Measurements from ENCODE around the gene DUOXA1. TPM values are rescaled to one million over a fixed set of nuclear protein-coding genes. Genes with fewer than 3 reads are reported as not detected.

The DUOXA1 gene
- polyA plus RNA-seq, 2 of the 4 experiments (the other 2 are of a cell fraction) = 0.18 to 0.23 TPM

GRCh38 chr15:45094358-45094730 lies 35.3 kb downstream of the DUOXA1 start:
- Histone ChIP-seq H3K4me2 (no peak overlapping the region), H3K4me3 (no peak overlapping the region), H3K4me1 (peaks cover 4% of the 10 kb centered on the region; the same call in 1 of the 3 replicates), H3K9me3 (no peaks in the 10 kb centered on the region), H3K27ac (no peak overlapping the region)
- TF ChIP-seq SREBF2 (IDR thresholded peaks at IDR 0.05) (no peak), ELK1 (IDR thresholded peaks at IDR 0.05; ENCODE audit: low read depth, low read length) (no peak), PHF8 (IDR thresholded peaks at IDR 0.05; ENCODE audit: borderline replicate concordance, low read depth) (no peak), CBX2 (IDR thresholded peaks at IDR 0.05; ENCODE audit: borderline replicate concordance, low read depth) (no peak), ATOH8 (CRISPR knock-in tag; IDR thresholded peaks at IDR 0.05; ENCODE audit: low read depth) (no peak), TP53 (CRISPR knock-in tag; IDR thresholded peaks at IDR 0.05) (no peak), NFE2L2 (conservative IDR thresholded peaks at IDR 0.05; ENCODE audit: low read length) (no peak), CEBPB (IDR thresholded peaks at IDR 0.05) (no peak), ZC3H11A (IDR thresholded peaks at IDR 0.05) (no peak)
- no peak for FAIRE-seq
- ATAC-seq = no peak
- WGBS (ENCODE audit: missing lambda C conversion rate) = 53% methylated on average over 4 of the region's 9 CpGs
- POLR2A ChIA-PET = no interaction called here
- CTCF ChIA-PET = interaction anchor here (1.5 kb wide), 1 partner anchor 24 kb away, joined by 5 read pairs; no protein-coding TSS in a partner anchor
- no peak for DNase-seq (ENCODE audit: low read depth in 1 of 2, low spot score in 1 of 2)

GRCh38 chr15:45093622-45094357 lies 35.9 kb downstream of the DUOXA1 start:
- no peak for DNase-seq (ENCODE audit: low read depth in 1 of 2, low spot score in 1 of 2)
- H3K4me2 ChIP-seq = no peak overlapping the region
- FAIRE-seq = no peak
- TF ChIP-seq MAX (IDR thresholded peaks at IDR 0.05) (no peak), ZSCAN20 (CRISPR knock-in tag; IDR thresholded peaks at IDR 0.05) (no peak), MAZ (IDR thresholded peaks at IDR 0.05; ENCODE audit: borderline replicate concordance, low read depth, low read length) (no peak), HOXA7 (CRISPR knock-in tag; IDR thresholded peaks at IDR 0.05) (no peak), FOXS1 (CRISPR knock-in tag; IDR thresholded peaks at IDR 0.05) (no peak), EP300 (IDR thresholded peaks at IDR 0.05) (no peak), USF2 (IDR thresholded peaks at IDR 0.05) (no peak), SMC3 (IDR thresholded peaks at IDR 0.05) (no peak), HOXB5 (CRISPR knock-in tag; IDR thresholded peaks at IDR 0.05) (no peak), NPAS2 (CRISPR knock-in tag; IDR thresholded peaks at IDR 0.05; ENCODE audit: borderline replicate concordance) (no peak)
- no peak overlapping the region for H3K27ac ChIP-seq
- ATAC-seq = no peak
- H3K4me1 ChIP-seq = peaks cover 4% of the 10 kb centered on the region; the same call in 1 of the 3 replicates
- WGBS (ENCODE audit: missing lambda C conversion rate) = 61% methylated on average over 6 of the region's 11 CpGs
- H3K9me3 ChIP-seq = no peaks in the 10 kb centered on the region
- ChIA-PET POLR2A (no interaction called here), CTCF (interaction anchor here (1.5 kb wide), 1 partner anchor 24 kb away, joined by 5 read pairs; no protein-coding TSS in a partner anchor)
- no peak overlapping the region for H3K4me3 ChIP-seq

- peaks cover 4% of the 10 kb centered on the region; the same call in 1 of the 3 replicates for H3K4me1 ChIP-seq
- 53% methylated on average over 4 of the region's 4 CpGs for WGBS (ENCODE audit: missing lambda C conversion rate)
- FAIRE-seq = no peak
- TF ChIP-seq HOXA7 (CRISPR knock-in tag; IDR thresholded peaks at IDR 0.05) (no peak), MAFK (IDR thresholded peaks at IDR 0.05; ENCODE audit: partially characterized antibody) (no peak), E2F6 (IDR thresholded peaks at IDR 0.05; ENCODE audit: borderline replicate concordance, low read depth) (no peak), ELK1 (IDR thresholded peaks at IDR 0.05; ENCODE audit: low read depth, low read length) (no peak), NFE2L2 (conservative IDR thresholded peaks at IDR 0.05; ENCODE audit: low read length) (no peak), BCL3 (IDR thresholded peaks at IDR 0.05) (no peak), MAZ (IDR thresholded peaks at IDR 0.05; ENCODE audit: borderline replicate concordance, low read depth, low read length) (no peak), JUN (IDR thresholded peaks at IDR 0.05) (no peak), CBX8 (IDR thresholded peaks at IDR 0.05) (no peak), SMC3 (IDR thresholded peaks at IDR 0.05) (no peak), CHD2 (IDR thresholded peaks at IDR 0.05; ENCODE audit: low read length, partially characterized antibody) (no peak), NPAS2 (CRISPR knock-in tag; IDR thresholded peaks at IDR 0.05; ENCODE audit: borderline replicate concordance) (no peak), HDAC2 (IDR thresholded peaks at IDR 0.05) (no peak)
Measured at GRCh38 chr15:45093013-45093412, 36.7 kb downstream of the DUOXA1 start.

More at GRCh38 chr15:45093013-45093412, 36.7 kb downstream of the DUOXA1 start:
- ATAC-seq = no peak
- POLR2A ChIA-PET = no interaction called here
- H3K4me3 ChIP-seq = no peak overlapping the region
- no peak overlapping the region for H3K27ac ChIP-seq
- DNase-seq (ENCODE audit: low read depth in 1 of 2, low spot score in 1 of 2) = no peak
- no peaks in the 10 kb centered on the region for H3K9me3 ChIP-seq
- CTCF ChIA-PET = interaction anchor here (1.1 kb wide), 1 partner anchor 25 kb away, joined by 3 read pairs; no protein-coding TSS in a partner anchor
- no peak overlapping the region for H3K4me2 ChIP-seq
